ENCODE results near the gene RAPGEF1. TPM values are rescaled to one million over a fixed set of nuclear protein-coding genes. Genes with fewer than 3 reads are reported as not detected.
A peak's percentile ranks its signal among the peaks of the same experiment; 100 is the strongest.

RAPGEF1 gene
- total RNA-seq, 1 donor from 2014 or later = 144 TPM

- Histone ChIP-seq H3K9me3 (no peaks in the 10 kb centered on the region), H3K27me3 (no peaks in the 10 kb centered on the region), H3K36me3 (no peaks in the 10 kb centered on the region), H3K27ac (no peak overlapping the region), H3K4me1 (peaks cover 37% of the 10 kb centered on the region), H3K4me3 (no peak overlapping the region)
- no peak for ATAC-seq
- intact Hi-C loops (cut with DNase I) = no loop called here
- TF ChIP-seq, protein P1, sequence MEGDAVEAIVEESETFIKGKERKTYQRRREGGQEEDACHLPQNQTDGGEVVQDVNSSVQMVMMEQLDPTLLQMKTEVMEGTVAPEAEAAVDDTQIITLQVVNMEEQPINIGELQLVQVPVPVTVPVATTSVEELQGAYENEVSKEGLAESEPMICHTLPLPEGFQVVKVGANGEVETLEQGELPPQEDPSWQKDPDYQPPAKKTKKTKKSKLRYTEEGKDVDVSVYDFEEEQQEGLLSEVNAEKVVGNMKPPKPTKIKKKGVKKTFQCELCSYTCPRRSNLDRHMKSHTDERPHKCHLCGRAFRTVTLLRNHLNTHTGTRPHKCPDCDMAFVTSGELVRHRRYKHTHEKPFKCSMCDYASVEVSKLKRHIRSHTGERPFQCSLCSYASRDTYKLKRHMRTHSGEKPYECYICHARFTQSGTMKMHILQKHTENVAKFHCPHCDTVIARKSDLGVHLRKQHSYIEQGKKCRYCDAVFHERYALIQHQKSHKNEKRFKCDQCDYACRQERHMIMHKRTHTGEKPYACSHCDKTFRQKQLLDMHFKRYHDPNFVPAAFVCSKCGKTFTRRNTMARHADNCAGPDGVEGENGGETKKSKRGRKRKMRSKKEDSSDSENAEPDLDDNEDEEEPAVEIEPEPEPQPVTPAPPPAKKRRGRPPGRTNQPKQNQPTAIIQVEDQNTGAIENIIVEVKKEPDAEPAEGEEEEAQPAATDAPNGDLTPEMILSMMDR (IDR thresholded peaks at IDR 0.05) = no peak
- DNase-seq = no peak
These were observed 18.8 kb downstream of the RAPGEF1 start for GRCh38 chr9:131721076-131721475.

DNA sequence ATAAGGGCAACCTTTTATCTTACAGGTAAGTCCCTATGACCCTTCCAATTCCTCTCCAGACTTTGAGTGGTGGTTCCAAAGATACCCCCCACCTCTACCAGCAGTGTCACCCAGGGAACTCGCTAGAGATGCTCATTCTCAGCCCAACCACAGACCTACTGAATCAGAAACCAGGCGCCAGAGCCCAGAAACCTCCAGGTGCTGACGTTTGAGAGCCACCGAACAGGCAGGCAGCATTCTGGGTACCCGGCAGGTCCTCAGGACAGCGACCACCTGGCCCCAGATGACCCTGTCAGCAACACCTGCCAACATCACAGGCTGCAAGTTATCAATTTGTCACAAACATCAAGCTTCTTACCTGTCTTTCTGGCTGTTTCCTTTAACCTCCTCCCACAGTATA, 19.5 kb downstream of the RAPGEF1 start:
- intact Hi-C loops (cut with DNase I) = no loop called here
- H3K36me3 ChIP-seq = no peaks in the 10 kb centered on the region
- H3K4me3 ChIP-seq = no peak overlapping the region
- no peaks in the 10 kb centered on the region for H3K9me3 ChIP-seq
- ATAC-seq (no peak), DNase-seq (no peak)
- H3K27ac ChIP-seq = no peak overlapping the region
- H3K4me1 ChIP-seq = peaks cover 44% of the 10 kb centered on the region
- H3K27me3 ChIP-seq = no peaks in the 10 kb centered on the region
- TF ChIP-seq, protein P1 (IDR thresholded peaks at IDR 0.05) = no peak

DNA sequence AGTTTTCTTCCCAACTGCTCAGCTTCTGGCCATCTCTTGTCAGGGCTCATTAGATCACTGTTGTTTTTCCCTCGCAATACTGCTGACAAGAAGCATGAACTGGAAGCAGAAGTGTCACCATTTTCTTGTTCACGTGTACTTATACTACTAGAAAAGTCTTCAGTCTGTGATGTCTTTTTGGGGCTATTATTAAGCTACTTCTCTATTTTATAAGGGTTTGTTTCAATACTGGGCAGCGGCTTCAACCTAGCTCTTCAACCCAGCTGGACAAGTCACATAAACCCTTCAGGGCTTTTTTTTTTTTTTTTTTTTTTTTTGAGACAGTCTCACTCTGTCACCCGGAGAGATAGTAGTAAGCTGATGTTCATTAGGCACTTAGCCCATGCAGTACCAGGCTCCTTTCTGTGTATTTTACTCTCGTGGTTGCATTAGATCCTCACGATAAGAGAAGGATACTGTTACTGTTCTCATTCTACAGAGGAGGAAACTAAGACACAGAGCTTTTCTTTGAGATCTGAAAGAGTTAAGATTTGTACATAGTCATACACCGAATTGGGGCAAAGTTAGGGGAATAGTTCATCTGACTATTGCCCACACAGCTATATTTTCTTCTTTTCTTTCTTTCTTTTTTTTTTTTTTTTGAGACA, 20.5 kb downstream of the RAPGEF1 start:
- H3K4me3 ChIP-seq = no peak overlapping the region
- H3K27ac ChIP-seq = peak overlapping the region; percentile 26

GRCh38 chr9:131717719-131718460, 22.0 kb downstream of the RAPGEF1 start:
- H3K27me3 ChIP-seq = no peaks in the 10 kb centered on the region
- peak overlapping the region; percentile 26 for H3K27ac ChIP-seq
- peak; percentile 37 for DNase-seq
- peaks cover 57% of the 10 kb centered on the region for H3K4me1 ChIP-seq
- TF ChIP-seq, protein P1 (IDR thresholded peaks at IDR 0.05) = no peak
- intact Hi-C loops (cut with DNase I) = no loop called here
- H3K9me3 ChIP-seq = no peaks in the 10 kb centered on the region
- H3K36me3 ChIP-seq = no peaks in the 10 kb centered on the region
- peak; percentile 28 for ATAC-seq
- H3K4me3 ChIP-seq = no peak overlapping the region

More for the DNA sequence above, 20.5 kb downstream of the RAPGEF1 start:
- TF ChIP-seq, protein P1 (IDR thresholded peaks at IDR 0.05) = no peak
- no peaks in the 10 kb centered on the region for H3K27me3 ChIP-seq
- ATAC-seq (peak; percentile 12), DNase-seq (no peak)
- H3K9me3 ChIP-seq = no peaks in the 10 kb centered on the region
- intact Hi-C loops (cut with DNase I) = no loop called here
- H3K4me1 ChIP-seq = peaks cover 50% of the 10 kb centered on the region
- H3K36me3 ChIP-seq = no peaks in the 10 kb centered on the region

- no peaks in the 10 kb centered on the region for H3K9me3 ChIP-seq
- intact Hi-C loops (cut with DNase I) = no loop called here
- no peak overlapping the region for H3K4me3 ChIP-seq
- H3K4me1 ChIP-seq = peaks cover 63% of the 10 kb centered on the region
- H3K27me3 ChIP-seq = no peaks in the 10 kb centered on the region
- no peak for DNase-seq
- no peak for ATAC-seq
- H3K27ac ChIP-seq = peak overlapping the region; percentile 79
- no peaks in the 10 kb centered on the region for H3K36me3 ChIP-seq
- TF ChIP-seq, protein P1 (IDR thresholded peaks at IDR 0.05) = no peak
These were observed 24.0 kb downstream of the RAPGEF1 start for GRCh38 chr9:131715906-131716305.

All from upper lobe of right lung (tissue), 1 donor.